Neutrophil (primary cell): ENCODE measurements around the gene PSMB7.

ENCODE experiments used
- H3K27ac ChIP-seq: fragments of 200-600 bp; sonication (generic); 2 replicates; pipeline ENCODE4 v1.5.1; 2016; ENCODE audit warnings: mild to moderate bottlenecking, moderate library complexity
- H3K27me3 ChIP-seq: fragments of 200-600 bp; sonication (generic); 2 replicates; pipeline ENCODE4 v1.6.0; 2016; ENCODE audit warnings: mild to moderate bottlenecking
- H3K36me3 ChIP-seq: fragments of 200-600 bp; sonication (generic); 2 replicates; pipeline ENCODE4 v1.5.1; 2017
- H3K4me1 ChIP-seq, 2 experiments: fragments of 200-600 bp in 1 of 2; sonication (generic) in 1 of 2; 1 replicate in 1 of 2; 2 replicates in 1 of 2; pipeline versions ENCODE4 v1.5.1 to v1.6.1; 2013 to 2016; ENCODE audit warnings: low read depth in 1 of 2, low read length in 1 of 2, mild to moderate bottlenecking in 1 of 2, moderate library complexity in 1 of 2; ENCODE audit not compliant: control insufficient read depth in 1 of 2, insufficient read depth in 1 of 2
- H3K4me3 ChIP-seq, 2 experiments: fragments of 200-600 bp in 1 of 2; sonication (generic) in 1 of 2; 1 replicate in 1 of 2; 2 replicates in 1 of 2; pipeline ENCODE4 v1.5.1; 2013 to 2016; ENCODE audit warnings: low read depth in 1 of 2, low read length in 1 of 2, mild to moderate bottlenecking in 1 of 2, moderate library complexity in 1 of 2
- H3K9me3 ChIP-seq: fragments of 200-600 bp; sonication (generic); 2 replicates; pipeline ENCODE4 v1.5.1; 2016
- CTCF ChIP-seq: fragments of 200-600 bp; sonication (generic); IDR thresholded peaks from 2 replicates; pipeline ENCODE4 v1.5.1; 2016; ENCODE audit warnings: antibody characterized with exemption

The PSMB7 gene

GRCh38 chr9:124354346-124355038 is 60.8 kb downstream of the PSMB7 start:
- H3K27ac ChIP-seq = peak overlapping the region; percentile 56
- no peak for TF ChIP-seq CTCF
- peaks cover 100% of the 10 kb centered on the region for H3K36me3 ChIP-seq
- no peaks in the 10 kb centered on the region for H3K9me3 ChIP-seq
- peaks cover 41 to 43% of the 10 kb centered on the region in 2 experiments for H3K4me1 ChIP-seq
- H3K27me3 ChIP-seq = no peaks in the 10 kb centered on the region
- no peak overlapping the region for H3K4me3 ChIP-seq

- Histone ChIP-seq H3K36me3 (peaks cover 100% of the 10 kb centered on the region), H3K9me3 (no peaks in the 10 kb centered on the region), H3K27me3 (no peaks in the 10 kb centered on the region), H3K27ac (peak overlapping the region; percentile 56), H3K4me1 (peaks cover 41 to 43% of the 10 kb centered on the region in 2 experiments), H3K4me3 (no peak overlapping the region)
- no peak for TF ChIP-seq CTCF
These were observed 61.4 kb downstream of the PSMB7 start for GRCh38 chr9:124353811-124354274.

- H3K9me3 ChIP-seq = no peaks in the 10 kb centered on the region
- no peak overlapping the region for H3K4me3 ChIP-seq
- H3K4me1 ChIP-seq = peaks cover 41 to 43% of the 10 kb centered on the region in 2 experiments
- H3K27ac ChIP-seq = peak overlapping the region; percentile 56
- TF ChIP-seq CTCF = no peak
- peaks cover 100% of the 10 kb centered on the region for H3K36me3 ChIP-seq
- H3K27me3 ChIP-seq = no peaks in the 10 kb centered on the region
These were observed 62.0 kb downstream of the PSMB7 start for GRCh38 chr9:124353166-124353768.

GRCh38 chr9:124352616-124353015 is 62.6 kb downstream of the PSMB7 start:
- peaks cover 37 to 41% of the 10 kb centered on the region in 2 experiments for H3K4me1 ChIP-seq
- peak overlapping the region; percentile 56 for H3K27ac ChIP-seq
- no peak for TF ChIP-seq CTCF
- no peak overlapping the region for H3K4me3 ChIP-seq
- H3K36me3 ChIP-seq = peaks cover 100% of the 10 kb centered on the region
- H3K27me3 ChIP-seq = no peaks in the 10 kb centered on the region
- H3K9me3 ChIP-seq = no peaks in the 10 kb centered on the region

GRCh38 chr9:124351672-124352468 is 63.4 kb downstream of the PSMB7 start:
- TF ChIP-seq CTCF = no peak
- H3K27me3 ChIP-seq = no peaks in the 10 kb centered on the region
- H3K4me3 ChIP-seq = no peak overlapping the region
- peaks cover 100% of the 10 kb centered on the region for H3K36me3 ChIP-seq
- H3K4me1 ChIP-seq = peaks cover 35% of the 10 kb centered on the region in 2 experiments
- H3K9me3 ChIP-seq = no peaks in the 10 kb centered on the region
- H3K27ac ChIP-seq = peak overlapping the region; percentile 56
